SKM-1 (cell line): ENCODE results near the gene ATRN.
"Not testable (repeated sequence)": the region's sequence is repeated elsewhere in the genome, so short reads cannot be mapped to it uniquely, and the experiment has no call there.

Experiments used
- DNase-seq: peaks from one replicate; lab custom pipeline; 2025; ENCODE audit not compliant: unreplicated experiment; lab: John Stamatoyannopoulos, UW

Gene ATRN

DNA sequence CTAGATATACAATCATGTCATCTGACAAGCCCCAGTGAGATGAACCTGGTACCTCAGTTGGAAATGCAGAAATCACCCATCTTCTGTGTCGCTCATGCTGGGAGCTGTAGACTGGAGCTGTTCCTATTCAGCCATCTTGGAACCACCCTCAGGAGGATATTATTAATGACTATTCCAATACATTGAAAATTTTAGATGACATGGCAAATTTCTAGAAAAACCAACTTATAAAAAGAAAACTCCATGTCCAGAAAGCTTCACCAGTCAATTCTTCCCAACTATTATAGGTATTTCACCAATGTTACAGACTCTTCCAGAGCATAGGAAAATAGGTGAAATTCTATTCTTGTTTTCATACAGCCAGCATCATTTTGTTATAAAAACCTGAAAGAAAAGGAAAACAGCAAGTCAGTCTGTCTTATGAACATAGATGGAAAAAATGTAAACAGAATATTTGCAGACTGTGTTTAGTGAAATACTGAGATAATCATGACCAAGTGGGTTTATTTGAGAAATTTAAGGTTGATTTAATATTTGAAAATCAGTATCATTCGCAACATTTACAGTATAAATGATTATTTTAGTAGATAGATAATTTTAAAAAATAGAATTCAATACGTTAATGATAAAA lies 43.3 kb downstream of the ATRN start:
- DNase-seq: no peak

DNA sequence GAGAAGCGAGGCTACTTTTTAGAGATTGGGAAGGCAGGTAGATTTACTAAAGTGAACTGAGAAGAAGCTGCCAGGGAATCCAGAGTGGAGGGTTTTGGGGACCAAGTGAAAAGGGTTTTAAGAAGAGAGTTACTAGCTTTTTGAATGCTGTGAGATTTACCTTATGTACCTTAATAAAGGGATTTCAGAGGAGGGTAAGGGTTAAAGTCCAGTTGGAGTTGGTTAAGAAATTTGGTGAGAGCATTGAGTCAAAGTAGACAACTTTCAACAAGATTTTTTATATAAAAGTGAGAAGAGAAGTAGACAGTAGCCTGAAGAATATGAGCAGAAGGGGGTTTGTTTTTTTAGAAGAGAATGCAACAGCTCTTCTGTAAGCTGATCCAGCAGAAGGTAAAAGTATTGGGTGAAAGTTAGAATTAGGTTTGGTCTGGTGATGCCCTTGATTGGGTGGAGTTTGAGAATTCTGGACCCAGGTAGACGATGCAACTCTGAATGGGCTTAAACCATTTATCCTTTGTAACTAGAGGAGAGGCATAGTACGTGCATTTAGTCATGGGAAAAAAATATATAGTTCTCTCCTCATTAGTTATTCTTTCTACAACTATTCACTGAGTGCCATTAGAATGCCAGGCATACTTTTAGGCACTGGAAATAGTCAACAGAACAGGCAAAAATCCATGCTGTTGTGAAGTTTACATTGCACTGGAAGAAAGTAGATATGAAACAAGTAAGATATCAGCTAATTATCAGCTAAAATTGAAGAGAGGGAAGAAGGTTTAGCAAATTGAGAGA lies 44.8 kb downstream of the ATRN start:
- DNase-seq: no peak

DNA sequence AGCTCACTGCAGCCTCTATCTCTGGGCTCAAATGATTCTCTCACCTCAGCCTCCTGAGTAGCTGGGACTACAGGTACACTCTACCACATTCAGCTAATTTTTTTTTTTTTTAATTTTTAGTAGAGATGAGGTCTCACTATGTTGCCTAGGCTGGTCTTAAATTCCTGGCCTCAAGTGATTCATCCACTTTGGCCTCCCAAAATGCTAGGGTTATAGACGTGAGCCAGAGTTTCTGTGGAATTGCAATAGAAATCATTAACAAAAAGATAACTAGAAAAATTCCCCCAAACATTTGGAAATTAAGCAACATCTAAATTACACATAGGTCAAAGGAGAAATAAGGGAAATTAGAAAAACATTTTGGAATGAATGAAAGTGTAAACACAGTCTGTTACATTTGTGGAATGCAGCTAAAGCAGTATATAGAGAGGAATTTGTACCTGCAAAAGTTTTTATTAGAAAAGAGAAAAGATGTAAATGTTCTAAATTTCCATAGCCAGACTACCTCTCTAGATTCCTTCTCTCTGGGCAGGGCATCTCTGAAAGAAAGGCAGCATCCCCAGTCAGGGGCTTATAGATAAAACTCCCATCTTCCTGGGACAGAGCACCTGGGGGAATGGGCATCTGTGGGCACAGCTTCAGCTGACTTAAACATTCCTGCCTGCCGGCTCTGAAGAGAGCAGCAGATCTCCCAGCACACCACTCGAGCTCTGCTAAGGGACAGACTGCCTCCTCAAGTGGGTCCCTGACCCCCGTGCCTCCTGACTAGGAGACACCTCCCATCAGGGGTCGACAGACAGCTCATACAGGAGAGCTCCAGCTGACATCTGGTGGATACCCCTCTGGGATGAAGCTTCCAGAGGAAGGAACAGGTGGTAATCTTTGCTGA lies 51.3 kb downstream of the ATRN start:
- no peak for DNase-seq

DNA sequence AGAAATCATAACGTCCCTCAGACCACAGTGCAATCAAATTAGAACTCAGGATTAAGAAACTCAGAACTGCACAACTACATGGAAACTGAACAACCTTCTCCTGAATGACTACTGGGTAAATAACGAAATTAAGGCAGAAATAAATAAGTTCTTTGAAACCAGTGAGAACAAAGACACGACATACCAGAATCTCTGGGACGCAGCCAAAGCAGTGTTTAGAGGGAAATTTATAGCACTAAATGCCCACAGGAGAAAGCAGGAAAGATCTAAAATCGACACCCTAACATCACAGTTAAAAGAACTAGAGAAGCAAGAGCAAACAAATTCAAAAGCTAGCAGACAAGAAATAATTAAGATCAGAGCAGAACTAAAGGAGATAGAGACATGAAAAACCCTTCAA lies 53.9 kb downstream of the ATRN start:
- not testable (repeated sequence) for DNase-seq

DNA sequence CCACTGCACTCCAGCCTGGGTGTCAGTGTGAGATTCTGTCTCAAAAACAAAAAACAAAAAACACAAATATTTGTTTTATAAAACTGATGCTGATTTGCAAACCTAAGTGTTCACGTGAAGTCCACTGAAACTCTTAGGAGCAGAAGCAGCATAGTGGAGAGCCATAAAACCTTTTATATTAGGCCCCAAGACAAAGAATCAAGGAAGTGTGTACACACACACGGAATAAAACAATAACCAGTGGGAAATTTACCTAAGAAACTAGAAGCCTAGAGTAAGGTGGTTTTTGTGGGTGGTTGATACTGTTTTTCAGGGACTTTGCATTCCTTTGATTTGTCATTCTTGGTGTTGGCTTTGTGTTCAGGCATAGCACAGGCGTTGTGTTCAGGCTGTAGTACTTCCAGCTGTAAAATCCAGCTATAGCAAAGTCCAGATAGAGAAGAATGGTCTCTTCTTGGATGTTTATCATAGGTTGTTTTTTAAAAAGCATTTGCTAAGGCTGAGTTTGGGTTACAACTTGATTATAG lies 61.3 kb downstream of the ATRN start:
- no peak for DNase-seq

DNA sequence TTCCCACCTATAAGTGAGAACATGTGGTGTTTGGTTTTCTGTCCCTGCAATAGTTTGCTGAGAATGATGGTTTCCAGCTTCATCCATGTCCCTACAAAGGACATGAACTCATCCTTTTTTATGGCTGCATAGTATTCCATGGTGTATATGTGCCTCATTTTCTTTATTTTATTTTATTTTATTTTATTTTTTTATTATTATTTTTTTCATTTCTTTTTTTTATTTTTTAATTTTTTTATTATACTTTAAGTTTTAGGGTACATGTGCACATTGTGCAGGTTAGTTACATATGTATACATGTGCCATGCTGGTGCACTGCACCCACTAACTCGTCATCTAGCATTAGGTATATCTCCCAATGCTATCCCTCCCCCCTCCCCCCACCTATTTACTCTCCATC lies 66.9 kb downstream of the ATRN start:
- not testable (repeated sequence) for DNase-seq

DNA sequence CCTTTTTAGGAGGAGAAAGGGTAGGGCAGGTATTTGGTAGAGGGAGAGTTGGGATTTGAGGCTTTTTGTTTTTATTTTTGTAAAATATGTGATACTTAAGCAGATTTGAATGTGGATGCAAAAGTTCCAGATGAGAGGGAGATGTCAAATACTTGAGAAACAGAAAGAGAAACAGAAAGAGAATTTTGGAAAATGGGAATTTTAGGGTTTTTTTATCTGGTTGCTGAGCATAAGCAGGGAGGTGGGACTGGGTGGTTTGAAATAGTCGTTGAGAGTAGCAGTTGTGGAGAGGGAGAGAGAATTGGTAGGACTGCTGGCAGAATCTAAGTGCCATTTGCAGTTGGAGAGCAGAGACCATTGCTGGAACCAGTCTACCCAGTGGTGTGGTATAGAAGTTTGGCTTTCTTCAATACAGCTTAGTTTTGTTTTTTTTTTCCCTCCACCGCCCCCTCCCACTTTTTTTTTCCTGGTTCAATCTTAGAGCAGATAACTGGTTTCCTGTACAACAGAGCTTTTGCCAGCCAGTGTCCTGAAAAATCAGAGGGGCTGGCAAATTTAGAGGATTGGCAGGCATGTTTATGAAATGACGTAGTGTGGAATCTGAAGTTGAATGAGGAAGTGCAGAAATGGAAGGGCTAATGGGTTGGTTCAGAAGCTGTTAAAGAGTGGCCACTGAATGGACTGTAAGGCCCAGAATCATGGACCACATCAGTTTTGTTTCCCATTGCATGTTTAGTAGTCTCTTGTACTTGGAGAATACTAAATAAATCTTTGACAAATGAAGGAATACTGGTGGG lies 68.7 kb downstream of the ATRN start:
- no peak for DNase-seq

DNA sequence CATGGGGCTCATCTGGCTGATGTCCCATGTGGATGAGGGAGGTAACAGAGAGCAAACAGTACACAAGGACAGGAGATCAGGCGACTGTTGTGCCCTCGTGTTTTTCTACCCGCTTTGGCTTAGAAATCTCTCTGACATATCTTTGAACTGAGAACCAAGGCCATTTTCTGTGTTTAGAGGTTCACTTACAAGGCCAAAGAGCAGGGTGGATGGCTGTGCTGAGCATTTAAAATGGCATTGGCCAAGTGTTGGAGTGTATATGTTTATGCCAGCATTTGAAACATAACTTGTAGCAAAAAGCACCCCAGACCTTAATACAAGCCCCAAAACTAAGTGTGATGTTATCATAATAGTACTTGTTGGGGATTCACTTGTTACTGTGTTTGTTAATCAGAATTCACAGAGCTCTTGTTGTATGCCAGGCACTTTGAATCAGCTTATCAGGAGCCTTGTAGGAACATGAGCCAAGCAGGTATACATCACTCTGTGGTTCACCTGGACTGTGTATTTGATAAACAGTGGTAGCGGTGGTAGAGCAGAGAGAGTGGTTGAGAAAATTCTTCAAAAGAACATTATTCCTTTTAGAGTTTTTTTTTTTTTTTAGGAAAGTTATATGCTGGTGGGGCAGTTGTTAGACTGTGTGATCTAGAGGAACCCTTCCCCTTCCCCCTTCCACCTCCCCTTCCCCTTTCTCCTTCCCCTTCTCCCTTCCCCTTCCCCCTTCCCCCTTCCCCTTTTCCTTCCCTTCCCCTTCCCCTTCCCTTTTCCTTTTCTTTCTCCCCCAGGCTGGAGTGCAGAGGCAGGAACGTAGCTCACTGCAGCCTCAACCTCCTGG lies 71.3 kb downstream of the ATRN start:
- DNase-seq: no peak

DNA sequence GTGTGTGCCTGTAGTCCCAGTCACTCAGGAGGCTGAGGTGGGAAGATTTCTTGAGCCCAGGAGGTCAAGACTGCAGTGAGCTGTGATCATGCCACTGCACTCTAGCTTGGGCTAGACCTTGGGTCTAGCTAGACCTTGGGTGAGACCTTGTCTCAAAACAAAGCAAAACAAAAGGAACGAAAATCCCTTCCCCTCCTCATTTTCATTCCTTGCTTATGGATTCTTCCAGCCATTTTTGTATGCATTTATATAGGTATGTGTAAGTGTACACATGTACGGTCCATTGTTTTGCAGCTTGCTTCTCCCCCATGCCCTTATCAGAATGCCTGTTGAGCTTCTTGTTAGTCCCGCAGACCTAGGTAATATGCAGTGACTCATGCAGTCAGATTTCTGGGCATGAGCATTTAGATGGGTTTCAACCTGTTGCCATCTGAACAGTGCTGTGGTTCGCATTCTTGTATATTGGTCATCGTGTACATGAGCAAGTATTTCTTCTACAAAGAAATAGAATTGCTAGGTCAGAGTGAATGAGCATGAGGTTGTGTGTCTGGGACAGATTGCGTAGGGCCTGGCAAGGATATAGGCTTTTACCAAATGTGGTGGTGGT lies 73.2 kb downstream of the ATRN start:
- DNase-seq: no peak

DNA sequence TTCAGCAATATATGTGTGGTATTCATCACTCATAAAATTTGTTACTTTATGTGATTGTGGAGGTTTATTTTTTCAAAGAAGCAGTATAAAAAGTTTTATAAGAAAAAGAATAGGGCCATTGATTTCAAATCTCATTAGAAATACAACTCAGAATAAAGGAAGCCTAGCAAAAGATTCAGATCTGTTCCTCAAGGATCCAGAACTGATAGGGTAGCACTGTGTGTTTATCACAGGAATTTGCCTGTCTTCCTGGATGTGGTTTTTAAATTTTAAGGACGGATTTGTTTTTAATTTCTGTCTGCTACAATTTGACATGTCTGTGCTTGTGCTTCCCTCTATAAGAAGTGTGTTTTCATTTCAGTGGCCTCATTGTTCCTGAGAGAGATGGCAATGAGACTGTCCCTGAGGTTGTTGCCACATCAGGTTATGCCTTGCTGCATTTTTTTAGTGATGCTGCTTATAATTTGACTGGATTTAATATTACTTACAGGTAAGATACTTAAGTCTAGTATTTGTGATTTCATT lies 74.6 kb downstream of the ATRN start:
- DNase-seq: no peak

DNA sequence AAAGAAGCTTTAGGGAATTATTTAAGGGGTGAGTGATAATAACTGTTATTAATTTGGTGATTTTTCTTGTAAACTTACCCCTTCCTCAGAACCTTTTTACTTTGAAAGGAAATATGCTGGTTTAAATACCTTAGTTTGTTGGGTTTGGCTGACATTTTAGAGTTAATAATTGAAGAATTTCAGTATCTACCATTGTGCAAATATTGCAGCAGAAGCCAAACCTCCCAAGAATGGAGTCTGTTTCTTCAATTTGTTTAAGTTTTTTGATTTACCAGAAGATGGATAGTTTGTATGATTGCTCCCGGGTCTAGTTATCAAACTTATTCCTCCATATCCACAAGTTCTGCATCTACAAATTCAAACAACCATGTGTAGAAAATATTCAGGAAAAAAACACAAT lies 77.1 kb downstream of the ATRN start:
- DNase-seq: no peak

DNA sequence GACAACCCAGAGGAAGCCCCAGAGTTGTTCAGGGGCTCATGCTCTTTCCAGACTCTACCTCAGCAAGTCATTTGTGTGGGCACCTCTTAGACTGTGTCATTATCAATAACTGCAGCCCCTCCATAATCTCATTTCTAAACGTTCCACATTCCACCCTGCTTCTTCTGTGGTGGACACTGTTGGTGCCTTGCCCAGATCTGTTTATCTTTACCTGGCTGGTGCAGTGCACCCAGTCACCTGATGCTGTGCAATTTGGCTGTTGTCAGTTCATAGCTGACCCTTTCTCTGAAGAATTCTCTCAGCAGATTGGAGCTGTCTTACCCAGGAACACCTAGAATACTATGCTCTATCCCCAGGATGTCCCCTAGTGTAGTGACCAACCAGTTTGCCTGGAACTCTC lies 80.0 kb downstream of the ATRN start:
- DNase-seq: no peak

DNA sequence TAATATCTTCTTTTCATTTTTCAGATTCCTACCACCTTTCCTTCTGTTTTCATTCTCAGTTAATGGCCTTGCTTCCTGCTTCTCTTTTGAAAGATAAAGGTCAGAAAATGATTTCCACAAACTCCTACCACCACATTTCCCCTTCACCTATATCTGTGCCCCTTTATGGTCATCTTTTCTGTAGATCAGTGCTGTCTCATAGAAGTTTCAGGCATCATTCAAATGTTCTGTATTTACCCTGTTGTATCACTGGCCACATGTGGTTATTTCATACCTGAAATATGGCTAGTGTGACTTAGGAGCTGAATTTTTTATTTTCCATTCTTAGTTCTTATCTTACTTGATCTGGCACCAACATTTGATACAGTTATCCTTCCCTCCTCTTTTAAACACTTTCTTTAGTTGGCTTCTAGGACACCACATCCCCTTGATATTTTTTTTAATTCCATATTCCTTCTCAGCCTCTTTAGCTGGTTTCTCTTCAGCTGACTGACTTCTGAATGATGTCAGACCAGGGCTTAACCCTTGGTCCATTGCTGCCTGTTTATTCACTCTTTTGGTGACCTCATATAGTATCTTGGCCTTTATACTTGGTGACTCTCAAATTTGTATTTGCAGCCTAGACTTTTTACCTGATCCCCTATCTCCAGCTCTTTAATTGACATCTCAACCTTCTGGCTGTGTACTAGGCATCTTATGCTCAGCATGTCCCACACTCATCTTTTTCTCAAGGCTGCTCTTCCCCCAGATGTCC lies 81.0 kb downstream of the ATRN start:
- DNase-seq: no peak

DNA sequence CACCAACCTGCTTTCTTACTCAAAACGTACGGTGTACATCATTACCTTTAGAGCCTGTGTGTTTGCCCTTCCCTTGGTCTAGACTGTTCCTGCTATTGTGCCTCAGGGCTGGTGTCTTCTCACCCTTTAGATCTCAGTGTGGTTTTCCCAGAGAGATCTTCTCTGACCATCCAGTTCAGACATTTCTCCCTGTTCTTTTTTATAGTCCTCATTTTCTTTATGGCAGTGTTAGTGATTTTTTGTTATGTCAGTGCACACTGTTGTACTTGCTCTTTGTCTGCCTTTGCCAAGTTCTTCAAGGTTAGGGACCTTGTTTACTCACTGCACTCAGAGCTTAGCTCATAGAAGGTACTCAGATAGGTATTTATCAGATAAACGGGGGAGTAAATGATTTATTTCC lies 82.8 kb downstream of the ATRN start:
- no peak for DNase-seq

DNA sequence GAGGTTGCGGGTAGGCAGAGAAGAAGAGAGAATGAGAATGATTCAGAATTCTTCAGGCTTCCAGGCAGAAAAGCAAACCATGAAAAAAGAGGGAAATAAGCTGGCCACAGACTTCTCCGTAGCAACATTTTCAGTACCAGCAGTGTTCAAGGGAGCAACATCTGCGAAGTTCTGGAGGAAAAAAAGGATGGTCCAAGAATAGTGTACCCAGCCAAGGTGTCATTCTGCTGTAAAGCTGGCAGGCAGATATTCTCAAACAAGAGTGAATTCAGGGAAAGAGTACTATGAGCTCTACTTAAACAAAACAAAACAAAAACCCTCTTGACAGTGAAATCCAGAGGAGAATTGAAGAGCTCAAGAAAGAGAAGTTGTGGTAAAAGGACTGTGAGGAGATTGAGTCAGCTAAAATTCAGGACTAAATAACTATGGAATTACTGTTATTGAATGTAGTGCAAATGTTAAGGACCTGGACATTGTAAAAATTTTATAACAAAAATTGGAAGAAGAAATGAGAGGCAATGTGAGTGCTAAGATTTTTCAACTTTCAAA lies 86.5 kb downstream of the ATRN start:
- DNase-seq: no peak

DNA sequence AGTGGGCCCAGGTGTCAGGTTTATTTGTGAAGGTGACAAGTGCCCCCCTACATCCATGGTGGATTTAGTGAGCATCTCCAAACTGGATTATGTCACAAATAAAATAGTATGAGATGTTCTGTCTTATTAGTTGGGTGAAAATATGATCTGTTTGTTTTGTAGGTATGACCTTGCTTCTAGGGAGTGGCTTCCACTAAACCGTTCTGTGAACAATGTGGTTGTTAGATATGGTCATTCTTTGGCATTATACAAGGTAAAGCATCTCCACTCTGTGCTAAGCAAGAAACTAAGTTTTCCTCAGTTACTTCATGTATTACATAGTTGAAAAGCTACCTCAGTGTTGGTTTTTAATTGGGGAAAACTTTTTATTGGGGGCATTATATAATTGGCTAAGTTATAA lies 88.4 kb downstream of the ATRN start:
- no peak for DNase-seq

DNA sequence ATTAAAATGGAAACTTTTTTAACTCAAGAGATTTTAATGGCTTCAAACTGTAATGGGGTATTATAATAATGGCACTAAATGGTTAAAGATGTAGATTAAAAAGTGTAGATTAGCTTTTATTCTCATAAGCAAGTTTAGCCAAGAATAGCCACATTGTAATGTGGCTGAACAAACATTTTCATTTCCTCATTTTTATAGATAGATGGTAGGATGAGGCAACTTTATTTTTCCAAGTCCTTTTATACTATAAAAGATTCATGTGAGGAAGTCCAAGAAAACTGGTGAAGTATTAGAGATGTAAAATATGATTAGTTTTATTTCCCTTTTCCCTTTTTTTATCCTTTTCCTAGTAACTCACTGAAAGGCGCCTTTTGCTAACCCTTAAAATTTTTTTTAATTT lies 88.8 kb downstream of the ATRN start:
- DNase-seq: no peak

DNA sequence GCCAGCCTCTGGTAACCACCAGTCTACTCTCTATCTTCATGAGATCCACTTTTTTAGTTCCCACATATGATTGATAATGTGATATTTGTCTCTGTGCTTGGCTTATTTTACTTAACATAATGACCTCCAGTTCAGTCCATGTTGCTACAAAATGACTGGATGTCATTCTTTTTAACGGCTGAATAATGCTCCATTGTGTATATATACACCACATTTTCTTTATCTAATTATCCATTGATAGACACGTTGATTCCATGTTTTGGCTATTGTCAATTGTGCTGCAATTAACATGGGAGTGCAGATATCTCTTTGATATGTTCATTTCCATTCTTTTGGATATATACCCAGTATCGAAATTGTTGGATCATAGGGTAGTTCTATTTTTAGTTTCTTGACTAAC lies 89.3 kb downstream of the ATRN start:
- DNase-seq: no peak
